Left colon (tissue), 2 donors: Measurements from ENCODE around the gene GNB1. TPM values are rescaled to one million over a fixed set of nuclear protein-coding genes. Genes with fewer than 3 reads are reported as not detected.

Experiments
- ATAC-seq: fragments of 200-7000 bp; cut with Tn5 transposase; one replicate; pipeline ENCODE4 v1.9.1; 2020; ENCODE audit warnings: mild to moderate bottlenecking, moderate library complexity
- DNase-seq, 2 donors: peaks; one replicate each; pipeline ENCODE4 v3.0.0-alpha.2; 2020
- intact Hi-C, 2 donors: fragments of 100-400 bp; cut with DNase I in 1 of 2; cut with micrococcal nuclease in 1 of 2; formaldehyde crosslinking; loops; one replicate each; pipeline versions ENCODE4 v1.11.2 to v1.14.0; 2022; cut with DNase I, micrococcal nuclease
- total RNA-seq, 2 donors: library from RNA; stranded (reverse); fragmentation: NEBNext Ultra II Directional; extraction: Animal tissue kit (Norgen Biotek cat#: 25700); gene quantifications; one replicate each; pipeline ENCODE4 v1.2.1, GENCODE V29; 2021
- donor health status: DM: no; HTN: no; CAD: no.
- donor health status: DM: yes; HTN: yes; CAD: no.

Gene GNB1
- total RNA-seq, 2 donors from 2014 or later: 308 to 326 TPM

- ATAC-seq (no peak), DNase-seq (no peak)
- intact Hi-C loops: no loop called here
These were observed 44.4 kb downstream of the GNB1 start for GRCh38 chr1:1846386-1846918.

- intact Hi-C loops: no loop called here
- ATAC-seq (no peak), DNase-seq (peak in 1 of 2 donors; percentile 34)
These were observed 48.3 kb downstream of the GNB1 start for GRCh38 chr1:1842360-1843146.

DNA sequence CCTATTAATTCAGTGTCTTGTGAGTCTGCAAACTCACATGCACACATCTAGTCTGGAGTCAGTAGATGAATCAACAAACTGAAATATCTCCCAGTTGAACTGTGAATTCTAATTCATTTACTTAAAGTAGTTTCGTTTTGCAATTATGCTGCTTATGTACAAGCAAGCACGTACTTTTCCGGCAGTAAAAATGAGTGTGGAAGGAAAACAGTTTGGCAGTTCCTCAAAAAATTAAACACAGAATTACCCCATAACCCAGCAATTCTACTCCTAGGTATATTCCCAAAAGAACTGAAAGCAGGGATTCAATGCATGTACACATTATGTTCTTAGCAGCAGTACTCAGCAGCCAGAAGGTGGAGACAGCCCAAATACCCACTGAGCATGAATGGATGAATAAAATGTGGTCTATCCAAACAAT is 49.3 kb downstream of the GNB1 start:
- intact Hi-C loops: no loop called here
- DNase-seq (no peak), ATAC-seq (peak; percentile 52)

DNA sequence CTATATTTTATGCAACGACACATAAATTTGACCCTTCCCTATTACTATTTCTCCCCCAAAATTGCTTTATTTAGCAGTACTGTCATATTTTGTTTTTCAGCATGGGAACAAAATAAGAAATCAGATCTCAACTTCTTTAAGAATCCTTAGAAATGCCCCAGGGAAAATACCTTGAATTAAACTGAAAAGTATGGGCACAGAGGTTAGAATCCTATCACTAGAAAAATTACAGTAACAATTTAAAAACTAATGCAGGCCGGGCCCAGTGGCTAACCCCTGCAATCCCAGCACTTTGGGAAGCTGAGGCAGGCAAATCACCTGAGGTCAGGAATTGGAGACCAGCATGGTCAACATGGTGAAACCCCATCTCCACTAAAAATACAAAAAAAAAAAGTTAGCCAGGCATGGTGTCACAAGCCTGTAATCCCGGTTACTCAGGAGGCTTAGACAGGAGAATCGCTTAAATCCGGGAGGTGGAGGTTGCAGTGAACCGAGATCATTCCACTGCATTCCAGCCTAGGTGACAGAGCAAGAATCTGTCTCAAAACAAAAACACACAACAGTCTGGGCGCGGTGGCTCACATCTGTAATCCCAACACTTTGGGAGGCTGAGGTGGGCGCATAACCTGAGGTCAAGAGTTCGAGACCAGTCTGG is 51.4 kb downstream of the GNB1 start:
- no peak for ATAC-seq

DNA sequence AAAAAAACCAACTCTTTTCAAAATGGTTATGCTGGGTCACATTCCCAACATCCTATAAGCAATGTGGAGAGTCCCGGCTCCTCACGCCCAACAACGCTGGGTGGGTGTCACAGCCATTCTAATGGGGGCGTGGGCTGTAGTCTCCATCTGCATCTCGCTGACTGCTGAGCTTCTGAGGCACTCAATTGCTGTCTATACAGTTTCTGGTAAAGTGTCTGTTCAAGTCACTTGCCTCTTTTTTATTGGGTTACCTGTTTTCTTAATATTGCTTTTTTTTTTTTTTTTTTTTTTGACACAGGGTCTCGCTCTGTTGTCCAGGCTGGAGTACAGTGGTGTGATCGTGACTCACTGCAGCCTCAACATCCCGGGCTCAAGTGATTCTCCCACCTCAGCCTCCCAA is 54.8 kb downstream of the GNB1 start:
- no peak for DNase-seq
- intact Hi-C loops: no loop called here
- no peak for ATAC-seq

More for the DNA sequence above, 51.4 kb downstream of the GNB1 start:
- DNase-seq: no peak
- intact Hi-C loops: no loop called here

DNA sequence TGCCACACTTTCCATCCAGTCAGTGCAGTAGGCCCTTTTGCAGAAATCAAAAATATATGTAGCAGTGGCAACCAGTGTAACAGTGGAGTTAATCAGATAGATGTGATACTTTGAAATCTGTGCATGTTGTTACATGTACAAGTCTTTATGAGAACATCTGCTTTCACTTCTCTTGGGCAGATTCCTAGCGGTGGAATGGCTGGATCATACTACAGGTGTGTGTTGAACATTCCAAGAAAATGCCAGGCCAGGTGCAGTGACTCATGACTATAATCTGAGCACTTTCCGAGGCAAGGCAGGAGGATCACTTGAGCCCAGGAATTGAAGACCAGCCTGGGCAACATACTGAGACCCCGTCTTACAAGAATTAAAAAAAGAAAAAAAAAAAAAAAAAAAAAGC is 55.3 kb downstream of the GNB1 start:
- intact Hi-C loops: no loop called here
- ATAC-seq (peak; percentile 30), DNase-seq (no peak)

DNA sequence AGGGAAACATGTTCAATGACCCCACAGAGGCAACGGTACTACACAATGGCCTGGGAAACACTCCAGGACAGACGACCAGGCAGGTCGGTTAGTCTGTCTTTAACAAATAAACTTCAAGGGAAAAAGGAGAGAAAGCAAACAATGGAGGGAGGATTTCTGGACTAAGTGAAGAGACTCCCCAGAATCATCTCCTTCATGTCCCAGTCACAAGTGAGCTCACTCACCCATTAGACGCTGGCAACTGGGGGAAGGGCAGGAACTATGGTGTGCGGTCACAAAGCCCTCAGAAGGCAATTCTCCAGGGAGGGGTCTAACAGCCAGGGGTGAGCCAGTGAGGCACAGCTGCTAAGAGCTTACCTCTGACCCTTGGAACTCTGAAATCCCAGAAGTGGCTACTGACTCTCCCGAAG is 57.0 kb downstream of the GNB1 start:
- intact Hi-C loops: no loop called here
- DNase-seq: peak in 1 of 2 donors; percentile 18
- ATAC-seq: peak; percentile 56

- no peak for ATAC-seq
- DNase-seq: no peak
- intact Hi-C loops: no loop called here
These were observed 57.4 kb downstream of the GNB1 start for GRCh38 chr1:1833456-1833855.

DNA sequence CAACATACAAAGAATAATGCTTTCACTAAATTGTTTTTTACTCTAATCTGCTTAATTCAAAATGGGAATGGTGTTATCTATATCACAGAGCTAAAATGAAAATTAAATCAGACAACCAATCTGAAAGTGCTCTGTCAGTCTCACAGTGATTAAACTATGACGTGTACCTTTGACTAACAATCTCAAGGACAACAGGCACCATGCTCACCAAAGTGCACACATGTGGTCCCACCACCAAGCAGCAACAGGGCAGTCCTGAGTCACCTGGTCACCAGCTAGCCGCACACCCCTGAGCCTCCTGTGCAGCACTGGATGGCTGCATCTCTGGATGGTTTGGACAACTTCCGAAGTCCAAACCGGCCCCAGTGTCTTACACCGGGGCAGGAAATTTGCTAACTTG is 58.1 kb downstream of the GNB1 start:
- ATAC-seq (no peak), DNase-seq (no peak)
- intact Hi-C loops: no loop called here

GRCh38 chr1:1832166-1832565 is 58.7 kb downstream of the GNB1 start:
- intact Hi-C loops: no loop called here
- ATAC-seq (no peak), DNase-seq (no peak)

DNA sequence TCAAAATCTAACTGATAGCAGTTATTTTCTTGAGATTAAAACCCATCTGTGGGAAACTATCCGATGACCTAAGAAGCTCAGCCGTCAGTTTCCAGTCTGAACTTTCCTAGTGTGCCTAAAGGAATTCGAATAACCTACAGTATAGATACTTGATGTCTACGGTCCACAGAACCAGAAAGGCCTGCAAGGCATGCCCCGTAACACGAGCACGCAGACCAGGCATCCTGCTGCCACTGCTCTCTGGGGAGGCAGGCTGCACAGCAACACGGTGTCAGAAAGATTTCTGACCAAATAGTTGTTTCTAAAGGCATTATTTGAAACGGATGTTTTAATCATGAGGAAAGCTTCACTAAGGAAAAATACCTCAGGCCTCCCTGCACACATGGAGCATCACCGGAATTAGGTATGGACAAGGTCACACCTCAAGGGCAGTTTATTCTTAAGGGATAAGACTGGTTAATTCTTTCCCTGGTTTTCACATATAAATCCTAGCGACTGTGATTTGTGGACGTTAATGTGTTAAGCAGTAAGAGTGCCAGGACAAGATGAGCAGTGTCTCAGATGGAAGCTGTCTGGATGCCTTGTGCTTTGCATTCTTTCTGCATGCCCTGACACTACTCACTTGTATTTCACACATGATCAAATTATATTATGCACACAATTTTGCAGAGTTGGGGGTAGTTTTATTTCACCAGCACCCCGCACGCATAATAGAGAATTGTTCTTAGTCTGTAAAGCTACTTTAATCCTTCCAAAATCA is 63.6 kb downstream of the GNB1 start:
- no peak for DNase-seq
- no peak for ATAC-seq
- intact Hi-C loops: no loop called here

DNA sequence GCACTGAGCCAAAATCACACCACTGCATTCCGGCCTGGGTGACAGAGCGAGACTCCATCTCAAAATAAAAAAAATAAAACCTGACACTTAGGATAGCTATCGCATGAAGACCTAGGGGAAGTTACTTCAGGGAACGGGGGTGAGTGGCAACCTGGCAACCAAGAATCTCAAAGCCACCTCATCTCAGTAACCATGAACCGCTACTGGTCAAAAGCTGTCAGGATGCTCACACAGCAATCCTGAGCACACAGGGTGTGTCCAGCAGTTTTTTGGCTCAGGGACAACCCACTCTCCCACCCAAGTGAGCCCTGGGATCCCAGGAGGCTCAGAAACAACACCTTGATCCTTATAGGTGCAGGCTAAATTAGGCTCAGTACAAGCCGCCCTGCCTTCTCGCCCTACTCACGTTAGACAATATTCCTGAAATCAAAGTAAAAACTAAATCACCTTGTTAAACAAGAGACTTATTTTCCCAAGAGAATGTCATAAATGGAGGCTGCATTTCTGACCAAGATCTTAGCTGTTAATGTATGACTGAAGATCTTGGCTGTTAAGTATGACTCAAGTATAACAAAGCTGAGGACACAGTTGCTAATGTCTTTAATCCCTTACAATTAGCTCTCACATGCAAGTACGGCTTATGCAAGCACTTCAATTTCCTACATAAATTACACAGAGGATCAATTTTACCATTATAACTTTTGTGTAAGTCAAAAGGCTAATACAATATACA is 64.4 kb downstream of the GNB1 start:
- no peak for DNase-seq
- peak; percentile 48 for ATAC-seq

DNA sequence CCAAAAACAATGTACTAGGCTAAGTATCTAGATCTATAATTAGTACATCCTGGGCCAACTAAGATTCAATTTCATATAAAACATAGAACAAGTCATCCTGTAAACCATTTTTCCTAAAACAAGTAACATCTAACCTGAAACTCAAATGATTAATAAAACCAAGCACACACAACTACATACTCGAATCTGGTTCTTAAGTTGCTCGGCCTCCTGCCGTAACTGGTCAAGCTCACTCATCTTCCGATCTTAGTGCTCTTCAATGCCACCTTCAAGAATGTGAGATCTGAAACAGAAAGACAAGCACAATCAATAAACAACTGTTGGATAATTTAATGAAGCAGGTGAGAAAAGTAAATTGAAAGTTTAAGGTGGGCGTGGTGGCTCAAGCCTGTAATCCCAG is 65.7 kb downstream of the GNB1 start:
- no peak for DNase-seq

More for the DNA sequence above, 64.4 kb downstream of the GNB1 start:
- intact Hi-C loops: no loop called here

DNA sequence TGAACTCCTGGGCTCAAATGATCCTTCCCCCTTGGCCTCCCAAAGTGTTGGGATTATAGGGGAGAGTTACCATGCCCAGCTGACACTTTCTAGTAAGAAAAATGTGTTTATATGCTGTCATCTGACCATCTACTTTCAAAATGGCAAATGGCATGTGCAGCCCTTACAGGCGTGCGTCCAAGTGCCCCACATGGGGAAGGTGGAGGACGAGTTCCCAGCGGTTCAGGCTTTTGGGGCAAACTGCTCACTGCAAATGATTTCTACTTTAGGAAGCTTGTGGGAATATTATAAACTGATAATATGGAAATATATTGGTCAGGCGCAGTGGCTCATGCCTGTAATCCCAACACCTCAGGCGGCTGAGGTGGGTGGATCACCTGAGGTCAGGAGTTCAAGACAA is 71.1 kb downstream of the GNB1 start:
- DNase-seq: no peak
- no peak for ATAC-seq

More for the DNA sequence above, 65.7 kb downstream of the GNB1 start:
- no peak for ATAC-seq
- intact Hi-C loops: no loop called here

GRCh38 chr1:1817221-1817620 is 73.7 kb downstream of the GNB1 start:
- intact Hi-C loops: no loop called here
- ATAC-seq: no peak
- no peak for DNase-seq

More for the DNA sequence above, 71.1 kb downstream of the GNB1 start:
- intact Hi-C loops: no loop called here

DNA sequence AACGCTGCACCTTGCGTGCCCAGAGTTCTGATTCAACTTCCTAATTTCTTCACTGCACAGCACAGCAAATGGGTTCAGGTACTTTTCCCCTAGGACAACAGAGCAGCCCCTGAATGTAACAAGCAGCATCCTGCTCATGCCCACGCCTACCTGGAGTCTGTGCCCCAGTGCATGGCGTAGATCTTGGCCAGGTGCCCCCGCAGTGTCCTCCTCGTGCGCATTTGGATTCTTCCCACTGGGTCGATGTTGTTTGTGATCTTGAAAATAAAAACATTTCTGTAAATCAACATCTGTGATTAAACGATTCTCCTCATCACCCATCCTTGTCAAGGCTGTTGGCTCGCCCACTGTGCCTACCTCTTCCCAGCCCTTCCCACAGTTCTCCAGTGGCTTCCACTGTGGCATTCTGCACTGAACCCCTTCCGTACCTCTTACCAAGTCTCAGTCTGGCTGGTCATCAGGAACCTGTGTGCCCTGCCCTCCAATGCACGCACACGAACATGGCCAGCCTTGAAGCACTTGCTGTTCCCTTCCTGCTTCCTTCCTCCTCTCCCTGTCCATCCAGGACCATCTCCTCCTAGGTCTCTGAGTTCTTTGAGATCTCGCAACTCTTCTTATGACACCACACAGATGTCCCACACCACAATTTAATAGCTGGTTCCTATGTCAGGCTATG is 75.1 kb downstream of the GNB1 start:
- intact Hi-C loops: no loop called here
- no peak for DNase-seq
- peak; percentile 19 for ATAC-seq

- DNase-seq: no peak
- intact Hi-C loops: no loop called here
- ATAC-seq: no peak
These were observed 81.4 kb downstream of the GNB1 start for GRCh38 chr1:1809489-1809888.

DNA sequence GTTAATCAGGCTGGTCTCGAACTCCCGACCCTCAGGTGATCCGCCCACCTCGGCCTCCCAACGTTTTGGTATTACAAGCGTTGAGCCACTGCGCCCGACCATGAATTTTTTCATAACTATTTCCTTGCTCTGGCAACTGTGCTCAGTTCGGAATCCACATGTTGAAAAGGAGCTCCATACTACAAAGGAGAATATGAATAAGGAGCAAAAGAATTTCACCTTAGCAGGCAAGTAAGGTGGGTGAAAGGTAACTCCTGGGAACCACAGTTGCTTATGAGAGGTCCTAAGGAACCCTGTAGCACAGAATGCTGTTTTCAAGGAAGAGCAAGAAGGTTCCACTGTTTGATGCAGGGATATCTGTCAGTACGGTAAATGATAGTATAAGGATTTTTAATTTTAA is 82.7 kb downstream of the GNB1 start:
- intact Hi-C loops: no loop called here
- DNase-seq: no peak
- no peak for ATAC-seq
